Fibroblast of mammary gland (primary cell): ENCODE results near the gene NATD1.

Source experiments
- DNase-seq: peaks from one replicate; pipeline ENCODE4 v3.0.0-alpha.2; 2010; ENCODE audit warnings: low read depth
- H3K4me3 ChIP-seq: 2 replicates; pipeline ENCODE4 v1.5.1; 2011; ENCODE audit warnings: low read depth, mild to moderate bottlenecking, low read length, moderate library complexity; ENCODE audit not compliant: control insufficient read depth
- CTCF ChIP-seq: conservative IDR thresholded peaks from 2 replicates; pipeline ENCODE4 v1.5.1; 2011; ENCODE audit warnings: low read depth, low read length, inconsistent platforms; ENCODE audit not compliant: control insufficient read depth, insufficient read depth

The NATD1 gene

GRCh38 chr17:21214777-21215541 is 38.3 kb downstream of the NATD1 start:
- no peak for TF ChIP-seq CTCF
- peak overlapping the region; percentile 87 for H3K4me3 ChIP-seq
- peak; percentile 25 for DNase-seq

DNA sequence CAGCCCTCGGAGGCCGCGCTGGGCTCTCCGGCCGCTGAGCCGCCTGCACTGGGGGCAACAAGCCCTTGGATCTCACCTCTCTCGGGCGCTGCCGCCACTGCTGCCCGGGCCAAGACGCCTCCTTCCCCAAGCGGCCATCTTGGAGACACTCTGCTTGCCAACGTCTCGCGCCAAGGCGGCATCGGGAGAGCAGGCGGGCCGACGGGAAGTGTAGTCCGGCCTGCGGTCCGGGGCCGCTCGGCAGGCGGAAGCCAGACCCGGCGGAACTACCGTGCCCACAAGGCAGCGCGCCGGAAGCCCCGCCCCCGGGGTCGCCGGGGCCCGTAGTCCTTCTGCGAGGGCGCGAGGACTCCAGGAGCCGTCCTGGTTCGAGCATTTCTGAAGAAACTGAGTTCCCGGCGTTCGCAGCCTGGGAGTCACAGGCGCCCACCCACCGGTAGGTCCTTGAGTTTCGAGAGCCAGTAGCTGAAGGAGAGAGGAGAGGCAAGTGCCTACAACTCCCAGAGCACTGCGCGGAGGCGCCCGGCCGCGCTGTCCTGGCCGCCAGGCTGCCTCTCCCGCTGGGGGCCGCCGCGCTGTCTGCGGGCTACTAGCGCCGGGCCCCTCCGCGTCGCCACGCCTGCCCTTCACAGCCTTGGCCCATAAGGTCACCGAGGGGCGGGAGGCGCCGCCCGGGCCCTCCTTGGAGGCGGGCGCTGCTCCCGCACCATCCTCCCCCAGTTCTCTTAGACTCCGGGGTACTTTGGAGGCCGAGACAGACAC is 39.0 kb downstream of the NATD1 start, which contains the start of gene TMEM11:
Gene TMEM11, minus strand, starts transcription at position 147 of the 762 bp plus-strand sequence. Its CDS starts 9 bp downstream, at position 138.
- peak; percentile 92 for DNase-seq
- peak within 1 kb of the TSS; percentile 87 for H3K4me3 ChIP-seq
- TF ChIP-seq CTCF = no peak

DNA sequence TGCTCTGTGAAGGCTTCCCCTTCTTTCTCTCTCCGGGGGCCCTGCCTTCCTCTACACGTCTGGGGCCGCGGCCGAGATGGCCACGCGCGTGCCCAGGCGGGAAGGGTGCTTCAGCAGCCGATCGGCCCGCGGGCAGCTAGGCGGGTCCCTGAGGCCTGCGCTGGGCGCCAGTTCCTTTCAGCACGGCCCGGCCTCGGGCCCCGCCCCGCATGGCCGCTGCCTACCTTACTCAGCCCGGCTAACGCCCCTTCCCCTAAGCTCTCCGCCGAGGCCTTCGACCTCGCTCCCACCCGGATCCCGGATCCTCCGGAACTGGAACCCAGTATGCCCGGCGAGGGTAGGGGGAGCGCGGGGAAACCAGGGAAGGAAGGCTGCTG is 39.6 kb downstream of the NATD1 start:
- peak overlapping the region; percentile 87 for H3K4me3 ChIP-seq
- DNase-seq = no peak
- TF ChIP-seq CTCF = no peak

DNA sequence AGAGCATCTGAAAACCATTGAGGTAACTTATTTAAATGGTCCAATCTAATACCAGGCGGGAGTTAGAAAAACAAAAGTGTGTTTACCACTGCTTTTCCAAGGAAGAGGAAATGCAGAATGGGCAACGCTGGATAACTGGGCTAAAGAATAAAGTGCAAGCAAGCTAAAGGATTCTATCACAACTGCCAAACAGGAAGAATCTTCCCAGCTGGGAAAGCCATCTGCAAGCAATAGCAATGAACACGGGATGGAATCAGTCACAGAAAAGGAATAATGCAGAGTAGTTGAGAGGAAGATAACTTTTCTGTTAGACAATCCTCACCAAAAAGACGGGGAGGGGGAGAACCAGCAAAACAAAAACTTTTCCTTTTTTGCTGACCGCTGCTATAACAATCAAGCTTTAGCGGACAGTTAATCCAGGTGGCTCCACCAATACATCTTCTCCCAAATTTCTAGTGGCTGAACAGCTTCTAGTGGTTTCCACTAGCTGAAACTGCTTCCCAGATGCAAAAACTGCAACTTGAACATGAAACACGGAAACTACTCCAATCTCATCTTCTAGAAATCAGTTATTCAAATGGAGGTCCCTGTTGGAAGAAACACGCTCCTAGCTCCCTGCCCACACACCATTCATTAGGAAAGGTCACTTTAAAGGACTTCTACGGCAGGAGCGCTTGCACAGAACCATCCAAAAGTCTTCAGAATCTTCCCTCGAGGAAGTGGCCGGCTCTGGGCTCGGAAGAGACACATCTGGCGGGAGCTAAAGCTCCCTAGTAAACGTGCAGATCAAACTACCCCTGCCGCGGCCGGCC is 40.2 kb downstream of the NATD1 start:
- TF ChIP-seq CTCF = no peak
- DNase-seq = no peak
- H3K4me3 ChIP-seq = peak overlapping the region; percentile 87

GRCh38 chr17:21211825-21212479 is 41.3 kb downstream of the NATD1 start:
- no peak for TF ChIP-seq CTCF
- DNase-seq = no peak
- H3K4me3 ChIP-seq = peak overlapping the region; percentile 87
